ENCODE data around the gene KRTAP19-6.

The KRTAP19-6 gene

GRCh38 chr21:30541764-30542163 is at the start of gene KRTAP19-6:
KRTAP19-6 (minus strand) TSS chr21:30541864; CDS start chr21:30541833, 31 bp downstream.
- DNase-seq, result no peak

- DNase-seq, result no peak
Measured at GRCh38 chr21:30590297-30590696, 48.6 kb upstream of the KRTAP19-6 start, which contains the start of gene KRTAP22-2. KRTAP22-2 (minus strand) TSS chr21:30590397.

GRCh38 chr21:30582870-30583269 is 41.2 kb upstream of the KRTAP19-6 start:
- no peak for DNase-seq

GRCh38 chr21:30580132-30580531 is 38.5 kb upstream of the KRTAP19-6 start:
- no peak for DNase-seq

GRCh38 chr21:30579346-30579745 is 37.7 kb upstream of the KRTAP19-6 start:
- DNase-seq, result no peak

GRCh38 chr21:30577766-30578165 is 36.1 kb upstream of the KRTAP19-6 start:
- no peak for DNase-seq

GRCh38 chr21:30567617-30568016 is 26.0 kb upstream of the KRTAP19-6 start:
- no peak for DNase-seq

GRCh38 chr21:30563630-30564029 is 22.0 kb upstream of the KRTAP19-6 start:
- DNase-seq, result no peak

GRCh38 chr21:30563072-30563471 is 21.4 kb upstream of the KRTAP19-6 start:
- DNase-seq, result no peak

- no peak for DNase-seq
Measured at GRCh38 chr21:30561957-30562356, 20.3 kb upstream of the KRTAP19-6 start.

GRCh38 chr21:30561264-30561895 is 19.7 kb upstream of the KRTAP19-6 start, which contains the start of gene KRTAP19-7:
KRTAP19-7 (minus strand) TSS chr21:30561314; CDS start chr21:30561289, 25 bp downstream.
- no peak for DNase-seq

GRCh38 chr21:30555095-30555494 is 13.4 kb upstream of the KRTAP19-6 start:
- DNase-seq, result no peak

GRCh38 chr21:30552782-30553181 is 11.1 kb upstream of the KRTAP19-6 start:
- DNase-seq, result no peak

GRCh38 chr21:30518876-30519275 is 22.8 kb downstream of the KRTAP19-6 start:
- no peak for DNase-seq

- no peak for DNase-seq
Measured at GRCh38 chr21:30515681-30516080, 26.0 kb downstream of the KRTAP19-6 start.

- peak; percentile 29 for DNase-seq
Measured at GRCh38 chr21:30505621-30506205, 36.0 kb downstream of the KRTAP19-6 start.

GRCh38 chr21:30502041-30502440 is 39.6 kb downstream of the KRTAP19-6 start, which contains the start of gene KRTAP19-5:
KRTAP19-5 (minus strand) TSS chr21:30502141; CDS start chr21:30502090, 51 bp downstream.
- DNase-seq, result no peak

- no peak for DNase-seq
Measured at GRCh38 chr21:30497065-30497464, 44.6 kb downstream of the KRTAP19-6 start, which contains the start of gene KRTAP19-4. KRTAP19-4 (minus strand) TSS chr21:30497165; CDS start chr21:30497110, 55 bp downstream.

- DNase-seq, result no peak
Measured at GRCh38 chr21:30491963-30492428, 49.7 kb downstream of the KRTAP19-6 start, which contains the start of gene KRTAP19-3. KRTAP19-3 (minus strand) TSS chr21:30492013; CDS start chr21:30491957, 56 bp downstream.
